Uterus (tissue), 2 donors: ENCODE data around the gene HDAC4.

Experiments used
- POLR2A ChIP-seq, 2 donors: fragments of 450-650 bp; IDR thresholded peaks; one replicate each; pipeline ENCODE4 v1.6.1; 2016; ENCODE audit warnings: antibody characterized with exemption in 2 of 2, mild to moderate bottlenecking in 1 of 2, moderate library complexity in 1 of 2
- TF ChIP-seq, protein P1 (sequence below), 4 experiments: fragments of 200-600 bp in 2 of 4; fragments of 450-650 bp in 2 of 4; sonication (generic) in 2 of 4; IDR thresholded peaks; one replicate each; pipeline ENCODE4 v1.5.1; 2016 to 2019; ENCODE audit warnings: antibody characterized with exemption in 4 of 4, mild to moderate bottlenecking in 2 of 4, moderate library complexity in 1 of 4

GRCh38 chr2:239232195-239232578 is 168.6 kb downstream of the HDAC4 start:
- TF ChIP-seq, protein P1, sequence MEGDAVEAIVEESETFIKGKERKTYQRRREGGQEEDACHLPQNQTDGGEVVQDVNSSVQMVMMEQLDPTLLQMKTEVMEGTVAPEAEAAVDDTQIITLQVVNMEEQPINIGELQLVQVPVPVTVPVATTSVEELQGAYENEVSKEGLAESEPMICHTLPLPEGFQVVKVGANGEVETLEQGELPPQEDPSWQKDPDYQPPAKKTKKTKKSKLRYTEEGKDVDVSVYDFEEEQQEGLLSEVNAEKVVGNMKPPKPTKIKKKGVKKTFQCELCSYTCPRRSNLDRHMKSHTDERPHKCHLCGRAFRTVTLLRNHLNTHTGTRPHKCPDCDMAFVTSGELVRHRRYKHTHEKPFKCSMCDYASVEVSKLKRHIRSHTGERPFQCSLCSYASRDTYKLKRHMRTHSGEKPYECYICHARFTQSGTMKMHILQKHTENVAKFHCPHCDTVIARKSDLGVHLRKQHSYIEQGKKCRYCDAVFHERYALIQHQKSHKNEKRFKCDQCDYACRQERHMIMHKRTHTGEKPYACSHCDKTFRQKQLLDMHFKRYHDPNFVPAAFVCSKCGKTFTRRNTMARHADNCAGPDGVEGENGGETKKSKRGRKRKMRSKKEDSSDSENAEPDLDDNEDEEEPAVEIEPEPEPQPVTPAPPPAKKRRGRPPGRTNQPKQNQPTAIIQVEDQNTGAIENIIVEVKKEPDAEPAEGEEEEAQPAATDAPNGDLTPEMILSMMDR (IDR thresholded peaks at IDR 0.05), result no peak
- TF ChIP-seq POLR2A (IDR thresholded peaks at IDR 0.05), result no peak
